ENCODE results near the gene GJB2. TPM values are rescaled to one million over a fixed set of nuclear protein-coding genes. Genes with fewer than 3 reads are reported as not detected.

GJB2 gene
- polyA plus RNA-seq, 10 donors = 0.37 to 14.4 (median 2.3) TPM

GRCh38 chr13:20142023-20142926 is 50.5 kb downstream of the GJB2 start:
- no peak for DNase-seq

DNA sequence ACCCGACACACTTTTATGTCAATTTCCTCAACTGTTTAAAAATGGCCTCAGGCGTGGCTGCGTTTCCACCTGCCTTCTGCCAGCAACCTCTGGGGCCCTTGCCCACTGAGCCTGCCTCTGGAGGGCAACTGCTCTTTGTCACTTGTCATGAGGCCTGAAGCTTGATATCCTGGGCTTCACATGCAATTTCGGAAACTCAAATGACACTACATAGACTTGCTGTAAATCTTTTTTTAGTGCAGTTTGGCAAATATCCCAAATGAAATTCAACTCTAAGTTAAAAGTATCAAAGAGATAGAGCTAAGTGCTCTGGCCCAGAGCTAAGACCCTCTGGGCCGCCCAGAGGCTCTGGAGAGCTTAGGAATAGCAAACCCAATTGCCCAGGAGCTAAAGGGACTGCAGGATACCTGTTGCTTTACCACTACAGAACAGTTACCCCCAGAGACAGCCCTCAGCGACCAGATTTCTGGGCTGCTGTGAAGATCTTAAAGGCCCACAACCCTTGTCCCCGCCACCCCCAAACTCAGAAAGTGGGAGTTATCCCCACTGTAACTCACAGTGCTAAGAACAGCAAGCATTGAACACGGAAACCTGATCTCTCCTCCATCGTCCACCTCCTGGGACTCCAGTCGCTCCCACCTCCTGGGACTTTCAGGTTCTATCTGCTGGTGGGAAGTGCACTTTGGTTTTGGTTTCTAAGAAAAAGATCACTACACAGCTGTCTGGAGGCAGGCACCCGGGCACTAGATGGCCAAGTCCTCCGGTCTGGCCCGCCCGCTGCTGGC is 51.3 kb downstream of the GJB2 start:
- no peak for DNase-seq

- no peak for DNase-seq
These were observed 52.3 kb downstream of the GJB2 start for GRCh38 chr13:20140487-20140886.

- no peak for DNase-seq
These were observed 54.9 kb downstream of the GJB2 start for GRCh38 chr13:20137875-20138274.

Other genes starting within 250 kb of the GJB2 start
- 10 to 100 TPM; 37.2 to 75.3 (median 53.4) TPM for gene ZMYM2, start 234.2 kb downstream of the GJB2 start, polyA plus RNA-seq (ENCODE audit: insufficient read length in 10 of 10)
- gene GJA3, start 31.9 kb downstream of the GJB2 start, polyA plus RNA-seq (ENCODE audit: insufficient read length in 10 of 10) = 1 to 10 TPM; 1.9 to 5.6 (median 3.2) TPM
- gene GJB6, start 39.4 kb upstream of the GJB2 start, polyA plus RNA-seq (ENCODE audit: insufficient read length in 10 of 10) = 10 to 100 TPM in 2 of 10 donors, under 1 TPM in 2, not detected in 6; 0.13 to 16.0 (median 7.8) TPM

Data from muscle of back (tissue), 11 donors.